Fibroblast of the aortic adventitia (primary cell): ENCODE results near the gene HERC3. TPM values are rescaled to one million over a fixed set of nuclear protein-coding genes. Genes with fewer than 3 reads are reported as not detected.
A peak's percentile ranks its signal among the peaks of the same experiment; 100 is the strongest.

ENCODE experiments used
- DNase-seq: peaks from one replicate; pipeline ENCODE4 v3.0.0-alpha.2; 2010; ENCODE audit warnings: low read depth
- H3K4me3 ChIP-seq: 2 replicates; pipeline ENCODE4 v1.5.1; 2011; ENCODE audit warnings: low read depth, mild to moderate bottlenecking, control low read depth, low read length, moderate library complexity
- CTCF ChIP-seq: IDR thresholded peaks from 2 replicates; pipeline ENCODE4 v1.5.1; 2011; ENCODE audit warnings: mild to moderate bottlenecking, low read length, control low read depth, inconsistent platforms; ENCODE audit not compliant: insufficient read depth
- total RNA-seq: library from RNA; depleted of rRNA; stranded (reverse); fragments of >200 nt; gene quantifications from 2 replicates; pipeline ENCODE4 v1.2.3, GENCODE V29; 2012; ENCODE audit warnings: low replicate concordance

Gene HERC3
- total RNA-seq, 1 donor, result 18.3 TPM

DNA sequence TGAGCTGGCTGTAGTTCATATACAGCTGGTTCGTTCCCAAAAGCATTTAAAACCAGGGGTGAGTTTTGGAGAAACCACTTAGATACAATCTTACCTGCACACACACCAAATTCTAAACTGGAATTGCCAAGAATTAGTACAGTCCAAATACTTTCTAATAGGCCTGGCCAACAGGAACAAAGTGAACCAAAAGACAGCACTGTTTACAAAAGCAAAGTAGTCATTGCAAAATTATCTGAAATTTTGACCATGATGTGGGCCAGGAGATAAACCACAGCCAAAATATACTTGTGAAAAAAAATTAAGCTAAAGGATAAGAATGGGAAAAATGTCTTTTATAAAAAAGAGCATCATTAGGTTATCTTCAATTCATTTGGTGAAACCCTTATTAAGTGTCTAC lies 143.3 kb downstream of the HERC3 start:
- peak; percentile 75 for DNase-seq
- no peak overlapping the region for H3K4me3 ChIP-seq
- no peak for TF ChIP-seq CTCF

DNA sequence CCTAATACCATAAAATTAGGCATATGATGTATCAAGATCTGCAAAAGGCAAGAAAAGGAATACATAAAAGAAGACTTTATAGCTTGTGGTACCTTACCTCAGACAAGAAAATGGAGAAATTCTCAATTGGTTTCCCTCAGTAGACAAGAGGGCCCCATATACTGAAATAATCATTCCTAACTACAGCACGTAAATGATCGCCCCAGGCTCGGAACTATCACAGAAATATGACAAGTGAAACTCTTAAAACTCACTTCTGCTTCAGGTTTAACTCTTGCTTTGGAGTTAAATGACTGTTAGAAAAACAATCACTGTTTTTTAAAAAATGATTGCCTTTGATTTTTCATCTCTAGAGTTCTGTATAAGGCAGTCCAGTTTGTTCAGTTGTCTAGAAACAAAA lies 144.0 kb downstream of the HERC3 start:
- H3K4me3 ChIP-seq, result no peak overlapping the region
- DNase-seq, result no peak
- TF ChIP-seq CTCF, result no peak

GRCh38 chr4:88737307-88737941 lies 145.1 kb downstream of the HERC3 start:
- no peak for TF ChIP-seq CTCF
- no peak overlapping the region for H3K4me3 ChIP-seq
- peak; percentile 29 for DNase-seq

DNA sequence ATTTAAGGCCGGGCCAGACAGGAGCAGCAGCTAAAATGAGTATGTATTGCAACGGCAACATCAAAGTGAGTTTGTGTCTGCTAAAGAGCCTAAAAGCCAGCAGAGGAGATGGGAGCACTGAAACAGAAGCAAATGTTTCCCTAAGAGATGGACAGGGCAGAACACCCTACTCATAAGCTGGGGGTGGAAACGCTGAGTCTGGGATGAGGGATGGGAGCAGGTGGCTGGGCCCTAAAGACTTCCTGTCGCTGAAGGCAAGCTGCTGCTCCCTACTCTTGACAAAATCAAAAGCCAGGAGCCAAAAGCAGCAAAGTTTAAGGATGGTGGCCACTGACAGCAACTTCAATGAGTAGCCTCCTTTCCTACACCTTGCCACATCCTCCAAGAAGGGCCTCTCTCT lies 145.9 kb downstream of the HERC3 start:
- no peak overlapping the region for H3K4me3 ChIP-seq
- DNase-seq, result no peak
- TF ChIP-seq CTCF, result no peak

DNA sequence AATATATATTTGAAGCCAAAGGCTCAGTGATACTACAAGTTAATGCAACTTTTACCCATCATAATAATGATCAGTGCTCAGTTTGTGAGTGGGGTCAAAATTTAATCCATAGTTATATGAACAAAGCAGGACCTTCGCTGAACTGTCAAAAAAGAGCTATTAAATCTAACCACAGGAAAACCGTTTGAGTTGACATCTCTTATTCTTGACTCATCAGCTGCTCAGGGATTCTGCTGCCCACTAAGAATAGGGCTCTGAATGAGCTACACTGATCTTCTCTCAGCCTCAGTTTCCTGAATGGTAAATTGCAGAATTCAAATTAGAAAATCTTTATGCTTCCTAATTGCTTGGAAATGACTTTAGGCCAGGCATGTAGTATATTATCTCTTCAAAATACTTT lies 150.3 kb downstream of the HERC3 start:
- no peak for DNase-seq
- no peak overlapping the region for H3K4me3 ChIP-seq
- no peak for TF ChIP-seq CTCF

GRCh38 chr4:88743696-88744095 lies 151.4 kb downstream of the HERC3 start:
- no peak for TF ChIP-seq CTCF
- H3K4me3 ChIP-seq, result no peak overlapping the region
- DNase-seq, result peak; percentile 67

GRCh38 chr4:88744609-88745008 lies 152.3 kb downstream of the HERC3 start:
- DNase-seq, result no peak
- H3K4me3 ChIP-seq, result no peak overlapping the region
- TF ChIP-seq CTCF, result no peak
